Measurements from ENCODE around the gene DBNL.
"Not testable (repeated sequence)": the region's sequence is repeated elsewhere in the genome, so short reads cannot be mapped to it uniquely, and the experiment has no call there.

GRCh38 chr7:44039800-44040492 is 4.6 kb upstream of the DBNL start:
- not testable (repeated sequence) for TF ChIP-seq CTCF, POLR2A (IDR thresholded peaks at IDR 0.05)

All from right lobe of liver (tissue), 4 donors.